ENCODE results near the gene LONP2.

- TF ChIP-seq, protein P1, sequence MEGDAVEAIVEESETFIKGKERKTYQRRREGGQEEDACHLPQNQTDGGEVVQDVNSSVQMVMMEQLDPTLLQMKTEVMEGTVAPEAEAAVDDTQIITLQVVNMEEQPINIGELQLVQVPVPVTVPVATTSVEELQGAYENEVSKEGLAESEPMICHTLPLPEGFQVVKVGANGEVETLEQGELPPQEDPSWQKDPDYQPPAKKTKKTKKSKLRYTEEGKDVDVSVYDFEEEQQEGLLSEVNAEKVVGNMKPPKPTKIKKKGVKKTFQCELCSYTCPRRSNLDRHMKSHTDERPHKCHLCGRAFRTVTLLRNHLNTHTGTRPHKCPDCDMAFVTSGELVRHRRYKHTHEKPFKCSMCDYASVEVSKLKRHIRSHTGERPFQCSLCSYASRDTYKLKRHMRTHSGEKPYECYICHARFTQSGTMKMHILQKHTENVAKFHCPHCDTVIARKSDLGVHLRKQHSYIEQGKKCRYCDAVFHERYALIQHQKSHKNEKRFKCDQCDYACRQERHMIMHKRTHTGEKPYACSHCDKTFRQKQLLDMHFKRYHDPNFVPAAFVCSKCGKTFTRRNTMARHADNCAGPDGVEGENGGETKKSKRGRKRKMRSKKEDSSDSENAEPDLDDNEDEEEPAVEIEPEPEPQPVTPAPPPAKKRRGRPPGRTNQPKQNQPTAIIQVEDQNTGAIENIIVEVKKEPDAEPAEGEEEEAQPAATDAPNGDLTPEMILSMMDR (conservative IDR thresholded peaks at IDR 0.05): no peak
- 0 out of 2 replicates have a peak, but pooled peaks have one; percentile 18 for TF ChIP-seq ZFX (IDR thresholded peaks at IDR 0.05)
Observed at GRCh38 chr16:48385253-48386150, 141.4 kb downstream of the LONP2 start, which contains the start of gene SIAH1.
